PC-3 (cell line): ENCODE results near the gene MYO6.

Source experiments
- CTCF ChIP-seq: fragments of 300-600 bp; sonication (generic); conservative IDR thresholded peaks from 2 replicates; pipeline ENCODE4 v1.5.1; 2017; ENCODE audit warnings: antibody characterized with exemption, low read depth, mild to moderate bottlenecking, low read length
- EZH2 ChIP-seq: fragments of 300-600 bp; sonication (generic); IDR thresholded peaks from one replicate; pipeline ENCODE4 v1.6.1; 2017; ENCODE audit warnings: antibody characterized with exemption, mild to moderate bottlenecking, low read length; ENCODE audit not compliant: unreplicated experiment
- EZH2phosphoT487 ChIP-seq: fragments of 300-600 bp; sonication (generic); IDR thresholded peaks from 2 replicates; pipeline ENCODE4 v1.6.1; 2018; ENCODE audit warnings: mild to moderate bottlenecking, antibody characterized with exemption, low read length, borderline replicate concordance

GRCh38 chr6:75748003-75748742 is 866 bp upstream of the MYO6 start:
- TF ChIP-seq EZH2 (no peak), EZH2phosphoT487 (no peak), CTCF (no peak)
